Type B pancreatic cell (in vitro differentiated cells): ENCODE data around the gene PPEF1. TPM values are rescaled to one million over a fixed set of nuclear protein-coding genes. Genes with fewer than 3 reads are reported as not detected.

Experiments used
- DNase-seq: peaks from one replicate; pipeline ENCODE4 v3.0.0; 2021; ENCODE audit warnings: mixed read lengths; ENCODE audit not compliant: unreplicated experiment; ENCODE audit errors: extremely low spot score
- H3K27ac Mint-ChIP-seq: 2 replicates; pipeline ENCODE4 v1.8.0; 2021; ENCODE audit warnings: mild to moderate bottlenecking, mixed read lengths
- H3K27me3 Mint-ChIP-seq: 2 replicates; pipeline ENCODE4 v1.8.0; 2021; ENCODE audit warnings: mixed read lengths
- H3K36me3 Mint-ChIP-seq: 2 replicates; pipeline ENCODE4 v1.8.0; 2021; ENCODE audit warnings: mixed read lengths
- H3K4me1 Mint-ChIP-seq: one replicate; pipeline ENCODE4 v1.8.0; 2021; ENCODE audit warnings: mixed read lengths; ENCODE audit not compliant: unreplicated experiment
- H3K4me3 Mint-ChIP-seq: 2 replicates; pipeline ENCODE4 v1.8.0; 2021; ENCODE audit warnings: mild to moderate bottlenecking, mixed read lengths
- H3K9me3 Mint-ChIP-seq: 2 replicates; pipeline ENCODE4 v1.8.0; 2021; ENCODE audit warnings: mixed read lengths
- CTCF ChIP-seq: fragments of 200-600 bp; sonication (generic); conservative IDR thresholded peaks from 2 replicates; pipeline ENCODE4 v1.5.0; 2021; ENCODE audit warnings: antibody characterized with exemption, mild to moderate bottlenecking
- total RNA-seq: library from RNA; stranded (reverse); gene quantifications from 2 replicates; pipeline ENCODE4 v1.2.1, GENCODE V29; 2021; ENCODE audit warnings: low replicate concordance

PPEF1 gene
- total RNA-seq, 1 donor from 2014 or later, result 1.6 TPM

GRCh38 chrX:18856645-18856997 lies 149.2 kb downstream of the PPEF1 start:
- H3K9me3 Mint-ChIP-seq, result peaks cover 16% of the 10 kb centered on the region
- H3K27me3 Mint-ChIP-seq, result no peaks in the 10 kb centered on the region
- no peak for DNase-seq
- no peak for TF ChIP-seq CTCF
- no peak overlapping the region for H3K4me3 Mint-ChIP-seq
- no peak overlapping the region for H3K27ac Mint-ChIP-seq
- no peaks in the 10 kb centered on the region for H3K36me3 Mint-ChIP-seq
- peaks cover 4% of the 10 kb centered on the region for H3K4me1 Mint-ChIP-seq

- Mint-ChIP-seq H3K4me1 (peaks cover 7% of the 10 kb centered on the region), H3K9me3 (peaks cover 9% of the 10 kb centered on the region), H3K27me3 (no peaks in the 10 kb centered on the region), H3K36me3 (peaks cover 3% of the 10 kb centered on the region), H3K4me3 (no peak overlapping the region), H3K27ac (no peak overlapping the region)
- DNase-seq, result no peak
- TF ChIP-seq CTCF, result no peak
These were observed 154.1 kb downstream of the PPEF1 start for GRCh38 chrX:18861511-18861910.

DNA sequence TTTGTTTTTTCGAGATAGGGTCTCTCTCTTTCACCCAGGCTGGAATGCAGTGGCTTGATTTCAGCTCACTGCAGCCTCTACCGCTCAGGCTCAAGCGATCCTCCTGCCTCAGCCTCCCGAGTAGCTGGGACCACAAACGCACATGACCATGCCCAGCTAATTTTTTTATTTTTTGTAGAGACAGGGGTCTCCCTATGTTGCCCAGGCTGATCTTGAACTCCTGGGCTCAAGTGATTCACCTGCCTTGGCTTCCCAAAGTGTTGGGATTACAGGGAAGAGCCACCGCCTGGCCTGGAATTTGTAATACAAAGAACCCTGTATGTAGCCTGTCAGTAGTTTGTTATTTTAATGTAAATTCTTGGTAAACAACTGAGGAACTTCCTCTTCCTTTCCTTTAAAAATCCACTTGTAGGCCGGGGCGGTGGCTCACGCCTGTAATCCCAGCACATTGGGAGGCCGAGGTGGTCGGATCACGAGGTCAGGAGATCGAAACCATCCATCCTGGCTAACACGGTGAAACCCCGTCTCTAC lies 157.0 kb downstream of the PPEF1 start:
- DNase-seq, result no peak
- no peak for TF ChIP-seq CTCF
- H3K4me3 Mint-ChIP-seq, result no peak overlapping the region
- peaks cover 7% of the 10 kb centered on the region for H3K4me1 Mint-ChIP-seq
- H3K9me3 Mint-ChIP-seq, result peaks cover 3% of the 10 kb centered on the region
- H3K27me3 Mint-ChIP-seq, result no peaks in the 10 kb centered on the region
- H3K27ac Mint-ChIP-seq, result no peak overlapping the region
- H3K36me3 Mint-ChIP-seq, result peaks cover 3% of the 10 kb centered on the region

DNA sequence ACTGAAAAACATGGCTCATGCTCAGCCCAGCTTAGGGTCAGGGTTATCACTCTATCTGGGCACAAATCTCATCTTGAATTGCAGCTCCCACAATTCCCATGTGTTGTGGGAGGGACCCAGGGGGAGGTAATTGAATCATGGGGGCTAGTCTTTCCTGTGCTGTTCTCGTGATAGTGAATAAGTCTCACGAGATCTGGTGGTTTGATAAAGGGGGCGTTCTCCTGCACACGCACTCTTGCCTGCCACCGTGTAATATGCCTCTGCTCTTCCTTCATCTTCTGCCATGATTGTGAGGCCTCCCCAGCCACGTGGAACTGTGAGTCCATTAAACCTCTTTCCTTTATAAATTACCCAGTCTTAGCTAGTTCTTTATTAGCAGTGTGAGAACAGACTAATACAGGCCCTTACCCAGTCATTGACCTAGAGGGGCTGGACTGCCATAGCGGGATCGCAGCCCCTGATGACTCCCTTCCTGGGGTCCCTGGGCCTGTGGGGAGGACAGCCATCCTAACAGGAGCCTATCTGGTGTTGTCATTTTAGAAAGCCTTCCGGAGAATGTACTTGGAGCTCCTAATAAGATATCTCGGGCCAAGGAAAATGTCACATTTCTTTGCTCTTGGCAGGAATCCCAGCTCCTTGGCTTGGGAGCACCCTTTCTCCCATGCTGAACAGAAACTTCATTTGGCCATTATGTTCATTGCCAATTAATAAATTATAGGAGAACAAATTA lies 163.9 kb downstream of the PPEF1 start:
- no peak overlapping the region for H3K27ac Mint-ChIP-seq
- no peaks in the 10 kb centered on the region for H3K4me1 Mint-ChIP-seq
- DNase-seq, result no peak
- TF ChIP-seq CTCF, result no peak
- no peaks in the 10 kb centered on the region for H3K9me3 Mint-ChIP-seq
- no peaks in the 10 kb centered on the region for H3K27me3 Mint-ChIP-seq
- H3K4me3 Mint-ChIP-seq, result no peak overlapping the region
- H3K36me3 Mint-ChIP-seq, result no peaks in the 10 kb centered on the region

GRCh38 chrX:18871970-18872369 lies 164.5 kb downstream of the PPEF1 start:
- H3K4me1 Mint-ChIP-seq, result no peaks in the 10 kb centered on the region
- no peaks in the 10 kb centered on the region for H3K36me3 Mint-ChIP-seq
- H3K27me3 Mint-ChIP-seq, result no peaks in the 10 kb centered on the region
- no peak overlapping the region for H3K4me3 Mint-ChIP-seq
- no peak for TF ChIP-seq CTCF
- no peak overlapping the region for H3K27ac Mint-ChIP-seq
- no peak for DNase-seq
- no peaks in the 10 kb centered on the region for H3K9me3 Mint-ChIP-seq
